OCI-LY3 (cell line): Measurements from ENCODE around the gene VENTX.
"Not testable (repeated sequence)": the region's sequence is repeated elsewhere in the genome, so short reads cannot be mapped to it uniquely, and the experiment has no call there.

Experiments used
- H2AFZ ChIP-seq: fragments of 200-600, 300-600 bp; shearing (Covaris generic); 2 replicates; pipeline ENCODE4 v1.6.0; 2014; ENCODE audit warnings: antibody characterized with exemption, low read depth, low read length
- H3K27ac ChIP-seq: fragments of 200-600, 300-600 bp; sonication (generic); 2 replicates; pipeline ENCODE4 v1.5.1; 2014; ENCODE audit warnings: mild to moderate bottlenecking, low read length, moderate library complexity, mixed read lengths
- H3K27me3 ChIP-seq: fragments of 200-600, 300-600 bp; sonication (generic); 2 replicates; pipeline ENCODE4 v1.6.1; 2014; ENCODE audit warnings: low read depth, low read length, mixed read lengths
- H3K36me3 ChIP-seq: fragments of 200-600, 300-600 bp; sonication (generic); replicated peaks from 2 replicates; pipeline ENCODE3; 2014; ENCODE audit warnings: low read depth, low read length, mixed read lengths
- H3K4me1 ChIP-seq: fragments of 300-600, 200-600 bp; sonication (generic); 2 replicates; pipeline ENCODE4 v1.6.1; 2014; ENCODE audit warnings: low read length, mixed read lengths
- H3K4me2 ChIP-seq: fragments of 200-600, 300-600 bp; sonication (generic); 2 replicates; pipeline ENCODE4 v1.6.1; 2014; ENCODE audit warnings: low read length, mixed read lengths
- H3K4me3 ChIP-seq: fragments of 300-600, 200-600 bp; sonication (generic); 2 replicates; pipeline ENCODE4 v1.5.1; 2014; ENCODE audit warnings: antibody characterized with exemption, mild to moderate bottlenecking, low read length, moderate library complexity
- H3K79me2 ChIP-seq: fragments of 300-600, 200-600 bp; shearing (Covaris generic); 2 replicates; pipeline ENCODE4 v1.6.1; 2014; ENCODE audit warnings: mild to moderate bottlenecking, low read length, mixed read lengths
- H3K9ac ChIP-seq: fragments of 300-600, 200-600 bp; shearing (Covaris generic); 2 replicates; pipeline ENCODE4 v1.6.0; 2014; ENCODE audit warnings: mild to moderate bottlenecking, low read length, moderate library complexity
- H3K9me3 ChIP-seq: fragments of 200-600, 300-600 bp; shearing (Covaris generic); 2 replicates; pipeline ENCODE4 v1.6.1; 2014; ENCODE audit warnings: low read length, mixed read lengths; ENCODE audit not compliant: insufficient read depth
- H4K20me1 ChIP-seq: fragments of 200-600, 300-600 bp; sonication (generic); 2 replicates; pipeline ENCODE4 v1.6.1; 2016; ENCODE audit warnings: low read length, mixed read lengths; ENCODE audit not compliant: insufficient read depth
- CTCF ChIP-seq: fragments of 200-600, 300-600 bp; sonication (generic); IDR thresholded peaks from 2 replicates; pipeline ENCODE4 v1.5.1; 2014; ENCODE audit warnings: antibody characterized with exemption, low read length, low read depth
- EZH2phosphoT487 ChIP-seq: fragments of 200-600 bp; shearing (Covaris generic); IDR thresholded peaks from 2 replicates; pipeline ENCODE4 v1.6.1; 2018; ENCODE audit warnings: antibody characterized with exemption, mixed run types, low read depth

The VENTX gene

GRCh38 chr10:133261726-133262325 is 24.2 kb downstream of the VENTX start:
- 0 out of 2 replicates have a peak overlapping the region, but pooled peaks have one; percentile 51 for H2AFZ ChIP-seq
- peak overlapping the region; percentile 96 for H3K4me2 ChIP-seq
- peaks cover 35% of the 10 kb centered on the region for H3K4me1 ChIP-seq

GRCh38 chr10:133262696-133263095 is 25.0 kb downstream of the VENTX start:
- Histone ChIP-seq H3K79me2 (no peaks in the 10 kb centered on the region), H3K9me3 (no peaks in the 10 kb centered on the region), H3K4me3 (no peak overlapping the region), H3K9ac (no peak overlapping the region), H4K20me1 (peaks cover 6% of the 10 kb centered on the region), H3K27me3 (no peaks in the 10 kb centered on the region), H3K4me2 (no peak overlapping the region), H3K27ac (no peak overlapping the region), H3K4me1 (peaks cover 27% of the 10 kb centered on the region), H2AFZ (no peak overlapping the region), H3K36me3 (no peaks in the 10 kb centered on the region)
- no peak for TF ChIP-seq EZH2phosphoT487
- no peak for TF ChIP-seq CTCF

More at GRCh38 chr10:133261726-133262325, 24.2 kb downstream of the VENTX start:
- no peaks in the 10 kb centered on the region for H3K79me2 ChIP-seq
- peak overlapping the region; percentile 88 for H3K9ac ChIP-seq
- H3K4me3 ChIP-seq: peak overlapping the region; percentile 90
- H3K36me3 ChIP-seq: no peaks in the 10 kb centered on the region
- peaks cover 6% of the 10 kb centered on the region for H4K20me1 ChIP-seq
- no peaks in the 10 kb centered on the region for H3K27me3 ChIP-seq
- no peak for TF ChIP-seq CTCF
- no peak for TF ChIP-seq EZH2phosphoT487
- H3K27ac ChIP-seq: peak overlapping the region; percentile 67
- H3K9me3 ChIP-seq: no peaks in the 10 kb centered on the region

GRCh38 chr10:133263674-133264073 is 26.0 kb downstream of the VENTX start:
- H3K27me3 ChIP-seq: no peaks in the 10 kb centered on the region
- no peaks in the 10 kb centered on the region for H3K36me3 ChIP-seq
- peaks cover 17% of the 10 kb centered on the region for H3K4me1 ChIP-seq
- no peak overlapping the region for H2AFZ ChIP-seq
- no peaks in the 10 kb centered on the region for H3K9me3 ChIP-seq
- peaks cover 6% of the 10 kb centered on the region for H4K20me1 ChIP-seq
- H3K27ac ChIP-seq: no peak overlapping the region
- H3K9ac ChIP-seq: no peak overlapping the region
- H3K79me2 ChIP-seq: no peaks in the 10 kb centered on the region
- no peak overlapping the region for H3K4me3 ChIP-seq
- TF ChIP-seq EZH2phosphoT487 (no peak), CTCF (no peak)
- no peak overlapping the region for H3K4me2 ChIP-seq

- no peak overlapping the region for H3K4me2 ChIP-seq
- H3K4me3 ChIP-seq: no peak overlapping the region
- peaks cover 6% of the 10 kb centered on the region for H4K20me1 ChIP-seq
- H3K4me1 ChIP-seq: peaks cover 10% of the 10 kb centered on the region
- no peak for TF ChIP-seq CTCF
- H3K79me2 ChIP-seq: no peaks in the 10 kb centered on the region
- no peaks in the 10 kb centered on the region for H3K36me3 ChIP-seq
- H2AFZ ChIP-seq: no peak overlapping the region
- no peaks in the 10 kb centered on the region for H3K9me3 ChIP-seq
- no peak overlapping the region for H3K9ac ChIP-seq
- H3K27ac ChIP-seq: no peak overlapping the region
- no peaks in the 10 kb centered on the region for H3K27me3 ChIP-seq
Measured at GRCh38 chr10:133264461-133264860, 26.8 kb downstream of the VENTX start.

GRCh38 chr10:133265052-133265451 is 27.4 kb downstream of the VENTX start:
- H2AFZ ChIP-seq, H3K4me1 ChIP-seq, H3K79me2 ChIP-seq, H3K9me3 ChIP-seq, H3K9ac ChIP-seq, H3K4me2 ChIP-seq, H3K27ac ChIP-seq, H3K36me3 ChIP-seq, H3K27me3 ChIP-seq, H3K4me3 ChIP-seq, H4K20me1 ChIP-seq: not testable (repeated sequence)
